ENCODE results near the gene YWHAG.

Gene YWHAG

GRCh38 chr7:76354516-76354915, 4.3 kb downstream of the YWHAG start:
- TF ChIP-seq GLIS3 (CRISPR knock-in tag; IDR thresholded peaks at IDR 0.05) (no peak), POU6F1 (CRISPR knock-in tag; IDR thresholded peaks at IDR 0.05; ENCODE audit: borderline replicate concordance, low read depth) (no peak), ZNF565 (CRISPR knock-in tag; conservative IDR thresholded peaks at IDR 0.05; ENCODE audit: low read depth) (no peak), TSHZ2 (CRISPR knock-in tag; IDR thresholded peaks at IDR 0.05) (no peak), ISL1 (CRISPR knock-in tag; IDR thresholded peaks at IDR 0.05) (no peak), TOX (CRISPR knock-in tag; IDR thresholded peaks at IDR 0.05; ENCODE audit: borderline replicate concordance) (no peak), TCF4 (CRISPR knock-in tag; IDR thresholded peaks at IDR 0.05; ENCODE audit: borderline replicate concordance) (no peak), ESRRG (CRISPR knock-in tag; IDR thresholded peaks at IDR 0.05) (no peak), ARNTL (CRISPR knock-in tag; IDR thresholded peaks at IDR 0.05; ENCODE audit: borderline replicate concordance, low read depth) (no peak), RARB (CRISPR knock-in tag; IDR thresholded peaks at IDR 0.05) (no peak), BACH2 (CRISPR knock-in tag; IDR thresholded peaks at IDR 0.05; ENCODE audit: borderline replicate concordance) (no peak), PPARA (CRISPR knock-in tag; IDR thresholded peaks at IDR 0.05; ENCODE audit: borderline replicate concordance) (no peak), SNAI2 (CRISPR knock-in tag; IDR thresholded peaks at IDR 0.05) (no peak), ZNF70 (CRISPR knock-in tag; IDR thresholded peaks at IDR 0.05) (no peak), PATZ1 (CRISPR knock-in tag; IDR thresholded peaks at IDR 0.05; ENCODE audit: borderline replicate concordance) (no peak), ZFP30 (CRISPR knock-in tag; IDR thresholded peaks at IDR 0.05) (no peak)

GRCh38 chr7:76353744-76354143, 5.0 kb downstream of the YWHAG start:
- TF ChIP-seq SNAI2 (CRISPR knock-in tag; IDR thresholded peaks at IDR 0.05) (no peak), TSHZ2 (CRISPR knock-in tag; IDR thresholded peaks at IDR 0.05) (no peak), CSDC2 (CRISPR knock-in tag; IDR thresholded peaks at IDR 0.05) (no peak), ZFP30 (CRISPR knock-in tag; IDR thresholded peaks at IDR 0.05) (no peak), ZNF8 (CRISPR knock-in tag; IDR thresholded peaks at IDR 0.05) (no peak), ISL1 (CRISPR knock-in tag; IDR thresholded peaks at IDR 0.05) (no peak), ZNF565 (CRISPR knock-in tag; conservative IDR thresholded peaks at IDR 0.05; ENCODE audit: low read depth) (no peak), ZFP3 (CRISPR knock-in tag; IDR thresholded peaks at IDR 0.05) (no peak), RARB (CRISPR knock-in tag; IDR thresholded peaks at IDR 0.05) (no peak), ARNTL (CRISPR knock-in tag; IDR thresholded peaks at IDR 0.05; ENCODE audit: borderline replicate concordance, low read depth) (no peak), BACH2 (CRISPR knock-in tag; IDR thresholded peaks at IDR 0.05; ENCODE audit: borderline replicate concordance) (no peak), POU6F1 (CRISPR knock-in tag; IDR thresholded peaks at IDR 0.05; ENCODE audit: borderline replicate concordance, low read depth) (no peak), ESRRG (CRISPR knock-in tag; IDR thresholded peaks at IDR 0.05) (no peak), CSRNP3 (CRISPR knock-in tag; IDR thresholded peaks at IDR 0.05) (no peak), ZC3H10 (CRISPR knock-in tag; IDR thresholded peaks at IDR 0.05) (no peak), ZNF70 (CRISPR knock-in tag; IDR thresholded peaks at IDR 0.05) (no peak), CREB5 (CRISPR knock-in tag; IDR thresholded peaks at IDR 0.05; ENCODE audit: low read depth) (no peak), PATZ1 (CRISPR knock-in tag; IDR thresholded peaks at IDR 0.05; ENCODE audit: borderline replicate concordance) (no peak), OSR1 (CRISPR knock-in tag; IDR thresholded peaks at IDR 0.05) (no peak), GLIS3 (CRISPR knock-in tag; IDR thresholded peaks at IDR 0.05) (no peak)
- no peak for ATAC-seq

More at GRCh38 chr7:76354516-76354915, 4.3 kb downstream of the YWHAG start:
- ATAC-seq: no peak

Data from SK-N-SH treated with all-trans-retinoic acid at 6 μM for 48 hours (cell line).